Measurements from ENCODE around the gene NFATC3. TPM values are rescaled to one million over a fixed set of nuclear protein-coding genes. Genes with fewer than 3 reads are reported as not detected.

The NFATC3 gene
- total and polyA plus RNA-seq, 2 donors (not counting 1 experiment from before 2014, with no cell fraction given) = 33.4 to 115 TPM

GRCh38 chr16:68270353-68270752 lies 185.2 kb downstream of the NFATC3 start:
- Histone ChIP-seq H3K27me3 (replicated peaks in 1 of 4; ENCODE audit: control extremely low read depth in 1 of 4, control insufficient read depth in 3 of 4, insufficient read depth in 4 of 4, low read length in 3 of 4) (no peaks in the 10 kb centered on the region), H3K79me2 (ENCODE audit: control insufficient read depth, insufficient read depth, low read length) (peaks cover 98% of the 10 kb centered on the region), H3K4me2 (replicated peaks; ENCODE audit: low read depth, low read length, poor library complexity, severe bottlenecking) (no peak overlapping the region), H3K9ac (ENCODE audit: low read length) (no peak overlapping the region), H2AFZ (ENCODE audit: insufficient read depth, low read depth, low read length, poor library complexity, severe bottlenecking) (no peak overlapping the region), H3K27ac (ENCODE audit: low read length in 2 of 2) (peak overlapping the region in 1 of 2 donors; percentile 71), H3K36me3 (replicated peaks in 1 of 2; ENCODE audit: control extremely low read depth in 1 of 2, control insufficient read depth in 1 of 2, extremely low read depth in 1 of 2, insufficient read depth in 2 of 2, low read length in 1 of 2) (peaks cover 8 to 49% of the 10 kb centered on the region in 2 experiments), H3K4me1 (ENCODE audit: control insufficient read depth in 2 of 2, insufficient read depth in 2 of 2, low read length in 2 of 2) (peaks cover 43 to 57% of the 10 kb centered on the region in 2 donors), H3K9me3 (ENCODE audit: control extremely low read depth in 1 of 3, control insufficient read depth in 2 of 3, insufficient read depth in 1 of 3, low read length in 2 of 3) (no peaks in the 10 kb centered on the region), H4K20me1 (ENCODE audit: control insufficient read depth, insufficient read depth, low read length, poor library complexity, severe bottlenecking) (peaks cover 43% of the 10 kb centered on the region), H3K4me3 (ENCODE audit: control extremely low read depth in 1 of 5, extremely low read depth in 1 of 5, insufficient read depth in 1 of 5, low read depth in 2 of 5, low read length in 4 of 5) (no peak overlapping the region)
- no peak for TF ChIP-seq CTCF (IDR thresholded peaks at IDR 0.05)
- TF ChIP-seq EZH2 (IDR thresholded peaks at IDR 0.05; ENCODE audit: borderline replicate concordance, insufficient read depth, low read depth, low read length, poor library complexity, severe bottlenecking) = no peak
- CTCF ChIA-PET = interaction anchor here (0.8 to 3.7 kb wide), 5 partner anchors 9 to 57 kb away, joined by 3 to 20 read pairs (median 3); no protein-coding TSS in a partner anchor
- ATAC-seq (ENCODE audit: low read depth) = no peak
- Mint-ChIP-seq H3K4me1 (peaks cover 62% of the 10 kb centered on the region), H3K9me3 (ENCODE audit: insufficient read depth) (no peaks in the 10 kb centered on the region), H3K27me3 (no peaks in the 10 kb centered on the region), H3K4me3 (no peak overlapping the region), H3K27ac (peak overlapping the region; percentile 13)
- POLR2A ChIA-PET = interaction anchor here (0.5 to 0.9 kb wide), 2 partner anchors 40 to 78 kb away, joined by 3 to 12 read pairs; partner anchors contain the start of genes PRMT7 and SLC7A6OS
- no peak for DNase-seq
- intact Hi-C loops (cut with micrococcal nuclease) = no loop called here
- WGBS (ENCODE audit: insufficient coverage) = no CpG with 5 or more reads among the region's 1 CpG

- H3K4me3 ChIP-seq (ENCODE audit: control extremely low read depth in 1 of 5, extremely low read depth in 1 of 5, insufficient read depth in 1 of 5, low read depth in 2 of 5, low read length in 4 of 5) = no peak overlapping the region
- no peaks in the 10 kb centered on the region for H3K9me3 ChIP-seq (ENCODE audit: control extremely low read depth in 1 of 3, control insufficient read depth in 2 of 3, insufficient read depth in 1 of 3, low read length in 2 of 3)
- H3K4me2 ChIP-seq (replicated peaks; ENCODE audit: low read depth, low read length, poor library complexity, severe bottlenecking) = peak overlapping the region; percentile 42
- peak; percentile 44 for DNase-seq
- TF ChIP-seq CTCF (IDR thresholded peaks at IDR 0.05) = no peak
- no peak for TF ChIP-seq EZH2 (IDR thresholded peaks at IDR 0.05; ENCODE audit: borderline replicate concordance, insufficient read depth, low read depth, low read length, poor library complexity, severe bottlenecking)
- peaks cover 40% of the 10 kb centered on the region for H4K20me1 ChIP-seq (ENCODE audit: control insufficient read depth, insufficient read depth, low read length, poor library complexity, severe bottlenecking)
- H3K4me1 ChIP-seq (ENCODE audit: control insufficient read depth in 2 of 2, insufficient read depth in 2 of 2, low read length in 2 of 2) = peaks cover 47 to 57% of the 10 kb centered on the region in 2 donors
- 90% methylated on average over 2 of the region's 4 CpGs for WGBS (ENCODE audit: insufficient coverage)
- POLR2A ChIA-PET = interaction anchor here (1.8 kb wide), 1 partner anchor 13 kb away, joined by 6 read pairs; no protein-coding TSS in a partner anchor
- CTCF ChIA-PET = interaction anchor here (1.0 to 3.7 kb wide), 5 partner anchors 9 to 54 kb away, joined by 3 to 20 read pairs (median 8); partner anchors contain the start of genes PRMT7, SLC7A6 and SLC7A6OS
- H3K4me3 Mint-ChIP-seq = peak overlapping the region; percentile 54
- peak overlapping the region; percentile 82 for H3K27ac Mint-ChIP-seq
- H3K27me3 ChIP-seq (replicated peaks in 1 of 4; ENCODE audit: control extremely low read depth in 1 of 4, control insufficient read depth in 3 of 4, insufficient read depth in 4 of 4, low read length in 3 of 4) = no peaks in the 10 kb centered on the region
- no peaks in the 10 kb centered on the region for H3K27me3 Mint-ChIP-seq
- peaks cover 9 to 45% of the 10 kb centered on the region in 2 experiments for H3K36me3 ChIP-seq (replicated peaks in 1 of 2; ENCODE audit: control extremely low read depth in 1 of 2, control insufficient read depth in 1 of 2, extremely low read depth in 1 of 2, insufficient read depth in 2 of 2, low read length in 1 of 2)
- peaks cover 90% of the 10 kb centered on the region for H3K79me2 ChIP-seq (ENCODE audit: control insufficient read depth, insufficient read depth, low read length)
- peak overlapping the region; percentile 15 to 67 for H3K27ac ChIP-seq (ENCODE audit: low read length in 2 of 2)
- no peak overlapping the region for H2AFZ ChIP-seq (ENCODE audit: insufficient read depth, low read depth, low read length, poor library complexity, severe bottlenecking)
- intact Hi-C loops (cut with micrococcal nuclease) = loop anchor here (1.0 kb wide), 1 partner anchor 7 kb away; no protein-coding TSS in a partner anchor
- H3K9ac ChIP-seq (ENCODE audit: low read length) = peak overlapping the region; percentile 32
- H3K9me3 Mint-ChIP-seq (ENCODE audit: insufficient read depth) = no peaks in the 10 kb centered on the region
- peak; percentile 29 for ATAC-seq (ENCODE audit: low read depth)
- peaks cover 67% of the 10 kb centered on the region for H3K4me1 Mint-ChIP-seq
These were observed 187.5 kb downstream of the NFATC3 start for GRCh38 chr16:68272507-68273209.

All from B cell (primary cell).